IMR-90 (cell line): ENCODE measurements around the gene DENND6B. TPM values are rescaled to one million over a fixed set of nuclear protein-coding genes. Genes with fewer than 3 reads are reported as not detected.
A peak's percentile ranks its signal among the peaks of the same experiment; 100 is the strongest.

ENCODE experiments used
- ATAC-seq: fragments of 200-7000 bp; cut with Tn5 transposase; 2 replicates; pipeline ENCODE4 v1.9.1; 2020; ENCODE audit warnings: low read depth, mild to moderate bottlenecking, moderate library complexity
- BruUV-seq: library from RNA; stranded (reverse); fragments of 400-500 nt; replicated peaks from 2 replicates; lab custom pipeline; 2021; lab: Mats Ljungman, UMichigan
- CTCF ChIA-PET: fragments of 300-600 bp; formaldehyde crosslinking; extraction: SDS; loops from one replicate; lab custom pipeline; 2021; ENCODE audit warnings: antibody characterized with exemption; lab: Yijun Ruan, JAX
- POLR2A ChIA-PET: fragments of 300-600 bp; sonication (Branson Sonifier 250); formaldehyde crosslinking; loops from one replicate; lab custom pipeline; 2022; ENCODE audit warnings: antibody characterized with exemption; ENCODE audit not compliant: unreplicated experiment; lab: Charles Lee
- DNase-seq: peaks from one replicate; pipeline ENCODE4 v3.0.0; 2013
- H2AFZ ChIP-seq: replicated peaks from 2 replicates; pipeline ENCODE3; 2013; ENCODE audit warnings: low read length, mild to moderate bottlenecking; ENCODE audit not compliant: poor library complexity
- H2AK5ac ChIP-seq: 2 replicates; pipeline ENCODE4 v1.6.1; 2013; ENCODE audit warnings: low read depth, low read length, inconsistent platforms
- H2AK9ac ChIP-seq: replicated peaks from 2 replicates; pipeline ENCODE3; 2013; ENCODE audit warnings: mild to moderate bottlenecking, low read depth, low read length, moderate library complexity; ENCODE audit not compliant: poor library complexity
- H2BK120ac ChIP-seq: 2 replicates; pipeline ENCODE4 v1.6.1; 2013; ENCODE audit warnings: low read depth, low read length, inconsistent platforms
- H2BK15ac ChIP-seq: 3 replicates; pipeline ENCODE4 v1.6.1; 2013; ENCODE audit warnings: low read depth, low read length, inconsistent platforms
- H2BK20ac ChIP-seq: 2 replicates; pipeline ENCODE4 v1.6.1; 2013; ENCODE audit warnings: low read depth, mild to moderate bottlenecking, inconsistent platforms, low read length, moderate library complexity
- H2BK5ac ChIP-seq: 2 replicates; pipeline ENCODE4 v1.6.1; 2013; ENCODE audit warnings: mild to moderate bottlenecking, low read depth, low read length, inconsistent platforms; ENCODE audit not compliant: poor library complexity, severe bottlenecking
- H3K14ac ChIP-seq: replicated peaks from 2 replicates; pipeline ENCODE4 v1.6.1; 2013; ENCODE audit warnings: low read depth, low read length, inconsistent platforms
- H3K18ac ChIP-seq: 2 replicates; pipeline ENCODE4 v1.6.1; 2013; ENCODE audit warnings: low read depth, low read length, control low read depth
- H3K23ac ChIP-seq: 2 replicates; pipeline ENCODE4 v1.6.1; 2013; ENCODE audit warnings: low read depth, low read length, inconsistent platforms
- H3K27ac ChIP-seq: 2 replicates; pipeline ENCODE4 v1.5.1; 2013; ENCODE audit warnings: mild to moderate bottlenecking, control low read depth, low read length; ENCODE audit not compliant: insufficient read depth
- H3K27me3 ChIP-seq: 2 replicates; pipeline ENCODE4 v1.6.1; 2013; ENCODE audit warnings: low read length; ENCODE audit not compliant: control insufficient read depth, insufficient read depth
- H3K36me3 ChIP-seq: 2 replicates; pipeline ENCODE4 v1.6.1; 2013; ENCODE audit warnings: low read length, mixed read lengths; ENCODE audit not compliant: control insufficient read depth, insufficient read depth
- H3K4ac ChIP-seq: 2 replicates; pipeline ENCODE4 v1.6.1; 2013; ENCODE audit warnings: low read depth, low read length, inconsistent platforms
- H3K4me1 ChIP-seq: 2 replicates; pipeline ENCODE4 v1.6.1; 2013; ENCODE audit warnings: low read length, mixed read lengths; ENCODE audit not compliant: control insufficient read depth, insufficient read depth
- H3K4me2 ChIP-seq: 2 replicates; pipeline ENCODE4 v1.6.1; 2013; ENCODE audit warnings: low read depth, mild to moderate bottlenecking, control low read depth, low read length, moderate library complexity
- H3K4me3 ChIP-seq: 2 replicates; pipeline ENCODE4 v1.5.1; 2013; ENCODE audit warnings: low read depth, mild to moderate bottlenecking, control low read depth, low read length, moderate library complexity; ENCODE audit not compliant: insufficient read depth
- H3K56ac ChIP-seq: 2 replicates; pipeline ENCODE4 v1.6.1; 2013; ENCODE audit warnings: low read length, inconsistent platforms; ENCODE audit not compliant: insufficient read depth; ENCODE audit errors: extremely low read depth
- H3K79me1 ChIP-seq, 2 experiments: 2 replicates each; pipeline ENCODE4 v1.6.1; 2013; ENCODE audit warnings: low read length in 2 of 2, inconsistent platforms in 1 of 2, low read depth in 1 of 2
- H3K9ac ChIP-seq: 2 replicates; pipeline ENCODE4 v1.6.1; 2013; ENCODE audit warnings: low read depth, low read length, control low read depth
- H3K9me1 ChIP-seq: 2 replicates; pipeline ENCODE4 v1.6.1; 2013; ENCODE audit warnings: low read length, inconsistent platforms; ENCODE audit not compliant: insufficient read depth
- H3K9me3 ChIP-seq: 2 replicates; pipeline ENCODE4 v1.6.1; 2013; ENCODE audit warnings: low read length; ENCODE audit not compliant: control insufficient read depth, insufficient read depth
- H4K20me1 ChIP-seq: 2 replicates; pipeline ENCODE4 v1.6.1; 2013; ENCODE audit warnings: low read length, inconsistent platforms; ENCODE audit not compliant: insufficient read depth
- H4K5ac ChIP-seq: 2 replicates; pipeline ENCODE4 v1.6.1; 2013; ENCODE audit warnings: mild to moderate bottlenecking, low read depth, low read length, control low read depth
- H4K8ac ChIP-seq, 2 experiments: 2 replicates each; pipeline ENCODE4 v1.6.1; 2013; ENCODE audit warnings: low read depth in 2 of 2, low read length in 2 of 2, control low read depth in 1 of 2, inconsistent platforms in 1 of 2
- H4K91ac ChIP-seq: 2 replicates; pipeline ENCODE4 v1.6.1; 2013; ENCODE audit warnings: low read depth, low read length, inconsistent platforms; ENCODE audit not compliant: insufficient read depth
- BHLHE40 ChIP-seq: fragments of 150-350 bp; IDR thresholded peaks from 2 replicates; pipeline ENCODE4 v1.6.1; 2016; ENCODE audit warnings: mild to moderate bottlenecking, low read depth, low read length
- CEBPB ChIP-seq: IDR thresholded peaks from 2 replicates; pipeline ENCODE4 v1.6.1; 2012; ENCODE audit warnings: low read depth, low read length, improper control_type of control experiment
- CTCF ChIP-seq: conservative IDR thresholded peaks from 2 replicates; pipeline ENCODE4 v1.5.1; 2012; ENCODE audit warnings: mild to moderate bottlenecking, low read depth, low read length, improper control_type of control experiment
- ELK1 ChIP-seq: fragments of 150-350 bp; IDR thresholded peaks from 2 replicates; pipeline ENCODE4 v1.6.1; 2016; ENCODE audit warnings: low read depth, mild to moderate bottlenecking, low read length, moderate library complexity, borderline replicate concordance
- FOS ChIP-seq: fragments of 150-350 bp; IDR thresholded peaks from 2 replicates; pipeline ENCODE4 v1.6.1; 2016; ENCODE audit warnings: low read depth, low read length
- MAFK ChIP-seq: IDR thresholded peaks from 2 replicates; pipeline ENCODE4 v1.6.1; 2012; ENCODE audit warnings: low read depth, low read length, improper control_type of control experiment
- MAZ ChIP-seq: IDR thresholded peaks from 2 replicates; pipeline ENCODE4 v1.6.1; 2012; ENCODE audit warnings: low read depth, mild to moderate bottlenecking, low read length, improper control_type of control experiment, moderate library complexity, borderline replicate concordance
- POLR2A ChIP-seq: IDR thresholded peaks from 2 replicates; pipeline ENCODE4 v1.6.1; 2012; ENCODE audit warnings: mild to moderate bottlenecking, low read depth, low read length
- RAD21 ChIP-seq: IDR thresholded peaks from 2 replicates; pipeline ENCODE4 v1.6.1; 2012; ENCODE audit warnings: low read length, improper control_type of control experiment
- SMC3 ChIP-seq: fragments of 150-350 bp; IDR thresholded peaks from 2 replicates; pipeline ENCODE4 v1.6.1; 2016; ENCODE audit warnings: low read depth, mild to moderate bottlenecking, antibody characterized with exemption, low read length, moderate library complexity
- WGBS, 2 experiments: methylation state at CpG; one replicate each; pipeline versions ENCODE4 v1.1.5 to v1.1.7; 2013; ENCODE audit warnings: missing lambda C conversion rate in 2 of 2; ENCODE audit not compliant: insufficient read length in 1 of 2; ENCODE audit errors: extremely low coverage in 2 of 2; 5-methylcytosine and 5-hydroxymethylcytosine counted together
- dilution Hi-C: fragments of 300-500 bp; cut with HindIII; formaldehyde crosslinking; loops from one replicate; pipeline ENCODE4 v1.14.3; 2018; ENCODE audit warnings: low sequenced_read_pairs; ENCODE audit not compliant: unreplicated experiment
- in situ Hi-C: fragments of 300-500 bp; cut with MboI; formaldehyde crosslinking; loops from 3 replicates; pipeline ENCODE4 v1.14.3; 2019; ENCODE audit warnings: low sequenced_read_pairs, inconsistent platforms, mixed read lengths
- intact Hi-C: fragments of 100-400 bp; cut with micrococcal nuclease; formaldehyde crosslinking; loops from 2 replicates; pipeline ENCODE4 v1.10.0; 2022
- polyA plus RNA-seq, 3 experiments: library from polyadenylated mRNA; depleted of rRNA; stranded (reverse); fragments of >200 nt; gene quantifications; 2 replicates each; pipeline ENCODE4 v1.2.3, GENCODE V29; 2012; ENCODE audit warnings: low replicate concordance in 1 of 3
- total RNA-seq: library from RNA; depleted of rRNA; stranded (reverse); fragments of >200 nt; gene quantifications from 2 replicates; pipeline ENCODE4 v1.2.3, GENCODE V29; 2012

The DENND6B gene
- total and polyA plus RNA-seq, 2 of the 4 experiments (the other 2 are of a cell fraction) = 0.36 to 4.9 TPM

GRCh38 chr22:50280022-50280707 is 46.6 kb downstream of the DENND6B start:
- no peak overlapping the region for H3K18ac ChIP-seq
- no TSS peak for BruUV-seq
- H3K9me1 ChIP-seq = no peaks in the 10 kb centered on the region
- no peak overlapping the region for H4K5ac ChIP-seq
- POLR2A ChIA-PET = no interaction called here
- dilution Hi-C loops = no loop called here
- H3K27ac ChIP-seq = no peak overlapping the region
- peak overlapping the region; percentile 50 for H2AK9ac ChIP-seq
- no peak overlapping the region for H4K91ac ChIP-seq
- intact Hi-C loops = no loop called here
- peak overlapping the region; percentile 43 for H2AFZ ChIP-seq
- H3K27me3 ChIP-seq = no peaks in the 10 kb centered on the region
- TF ChIP-seq MAFK (no peak), CEBPB (no peak), CTCF (no peak), RAD21 (no peak), SMC3 (no peak), MAZ (no peak), ELK1 (no peak), FOS (no peak), BHLHE40 (no peak), POLR2A (no peak)
- CTCF ChIA-PET = no interaction called here
- WGBS, 2 experiments = 98% methylated on average over 19 of the region's 38 CpGs; no CpG with 5 or more reads in 1 of the 2 experiments
- H3K9ac ChIP-seq = no peak overlapping the region
- no peak overlapping the region for H2BK120ac ChIP-seq
- no peak overlapping the region for H2AK5ac ChIP-seq
- no peak overlapping the region for H3K4ac ChIP-seq
- H3K23ac ChIP-seq = no peak overlapping the region
- no peak overlapping the region for H3K56ac ChIP-seq
- no peak overlapping the region for H2BK20ac ChIP-seq
- H3K4me3 ChIP-seq = no peak overlapping the region
- in situ Hi-C loops = no loop called here
- no peak overlapping the region for H2BK5ac ChIP-seq
- peaks cover 8% of the 10 kb centered on the region for H3K4me1 ChIP-seq
- peaks cover 91% of the 10 kb centered on the region for H3K36me3 ChIP-seq
- DNase-seq (no peak), ATAC-seq (no peak)
- no peak overlapping the region for H2BK15ac ChIP-seq
- H4K8ac ChIP-seq = no peak overlapping the region
- peaks cover 40% of the 10 kb centered on the region for H4K20me1 ChIP-seq
- H3K4me2 ChIP-seq = no peak overlapping the region
- H3K79me1 ChIP-seq = peaks cover 8 to 41% of the 10 kb centered on the region in 2 experiments; a peak in 2 of 4 replicates
- H3K14ac ChIP-seq = no peak overlapping the region
- H3K9me3 ChIP-seq = no peaks in the 10 kb centered on the region
